HCT116 (cell line): ENCODE measurements around the gene CDKN2B-AS1. TPM values are rescaled to one million over a fixed set of nuclear protein-coding genes. Genes with fewer than 3 reads are reported as not detected.

Experiments
- ATAC-seq: fragments of 200-7000 bp; cut with Tn5 transposase; 2 replicates; pipeline ENCODE4 v1.9.1; 2020; ENCODE audit warnings: mild to moderate bottlenecking, moderate library complexity
- BruUV-seq: library from RNA; stranded (reverse); fragments of 400-500 nt; replicated peaks from 2 replicates; lab custom pipeline; 2021; lab: Mats Ljungman, UMichigan
- CTCF ChIA-PET: fragments of 300-600 bp; sonication (Branson Sonifier 250); formaldehyde crosslinking; loops from one replicate; lab custom pipeline; 2021; ENCODE audit warnings: antibody characterized with exemption; lab: Charles Lee
- POLR2A ChIA-PET: fragments of 300-600, 350-600 bp; sonication (Branson Sonifier 250); formaldehyde crosslinking; loops from one replicate; lab custom pipeline; 2021; ENCODE audit warnings: antibody characterized with exemption; lab: Charles Lee
- RAD21 ChIA-PET, 2 experiments: fragments of 300-600 bp; sonication (Branson Sonifier 250); formaldehyde crosslinking; loops; one replicate each; lab custom pipeline; 2023; ENCODE audit warnings: low total read pairs in 2 of 2; ENCODE audit not compliant: uncharacterized antibody in 2 of 2, unreplicated experiment in 2 of 2, low non-redundant PET in 1 of 2; lab: Charles Lee
- DNase-seq: peaks from one replicate; pipeline ENCODE4 v3.0.0-alpha.2; 2010; ENCODE audit warnings: low read depth, low spot score
- H2AFZ ChIP-seq: fragments of 200-600 bp; shearing (Covaris generic), sonication (generic); 2 replicates; pipeline ENCODE4 v1.6.1; 2017; ENCODE audit warnings: low read depth, mixed run types, mixed read lengths, antibody characterized with exemption, low read length; ENCODE audit not compliant: poor library complexity, severe bottlenecking
- H3K27ac ChIP-seq: 2 replicates; pipeline ENCODE4 v1.5.1; 2012; ENCODE audit warnings: low read depth, low read length
- H3K27me3 ChIP-seq: fragments of 200-600 bp; sonication (generic); 2 replicates; pipeline ENCODE4 v1.6.1; 2016; ENCODE audit warnings: mixed run types, low read length, mixed read lengths; ENCODE audit not compliant: insufficient read depth
- H3K36me3 ChIP-seq, 2 experiments: fragments of 200-500 bp in 1 of 2; fragments of 200-600 bp in 1 of 2; sonication (Bioruptor generic) in 1 of 2; sonication (generic) in 1 of 2; 2 replicates each; pipeline versions ENCODE4 v1.5.1 to v1.6.1; 2014 to 2016; ENCODE audit warnings: low read length in 2 of 2, inconsistent platforms in 1 of 2, mixed read lengths in 1 of 2, mixed run types in 1 of 2; ENCODE audit not compliant: insufficient read depth in 2 of 2, control insufficient read depth in 1 of 2
- H3K4me1 ChIP-seq, 2 experiments: fragments of 200-600 bp in 1 of 2; sonication (generic) in 1 of 2; 2 replicates each; pipeline versions ENCODE4 v1.5.1 to v1.6.1; 2012 to 2017; ENCODE audit warnings: low read length in 2 of 2, inconsistent platforms in 1 of 2, mild to moderate bottlenecking in 1 of 2, mixed read lengths in 1 of 2, mixed run types in 1 of 2, moderate library complexity in 1 of 2; ENCODE audit not compliant: insufficient read depth in 2 of 2, control insufficient read depth in 1 of 2
- H3K4me2 ChIP-seq: fragments of 200-600 bp; sonication (generic); 2 replicates; pipeline ENCODE4 v1.6.1; 2017; ENCODE audit warnings: mixed run types, low read length, mixed read lengths
- H3K4me3 ChIP-seq, 2 experiments: fragments of 200-600 bp in 1 of 2; sonication (generic) in 1 of 2; replicated peaks in 1 of 2; 2 replicates each; pipeline ENCODE4 v1.5.1; 2011 to 2016; ENCODE audit warnings: low read length in 2 of 2, control low read depth in 1 of 2, low read depth in 1 of 2, mild to moderate bottlenecking in 1 of 2, mixed read lengths in 1 of 2, mixed run types in 1 of 2
- H3K79me2 ChIP-seq: fragments of 200-600 bp; sonication (generic); 2 replicates; pipeline ENCODE4 v1.6.1; 2017; ENCODE audit warnings: mild to moderate bottlenecking, mixed run types, low read length, moderate library complexity, mixed read lengths; ENCODE audit not compliant: insufficient read depth
- H3K9ac ChIP-seq: fragments of 200-600 bp; sonication (generic); 2 replicates; pipeline ENCODE4 v1.6.1; 2016; ENCODE audit warnings: low read length, mixed read lengths
- H3K9me2 ChIP-seq: fragments of 200-600 bp; sonication (generic), shearing (Covaris generic); 2 replicates; pipeline ENCODE4 v1.6.1; 2017; ENCODE audit warnings: mixed run types, mild to moderate bottlenecking, moderate library complexity; ENCODE audit not compliant: insufficient read depth
- H3K9me3 ChIP-seq, 2 experiments: fragments of 200-500 bp in 1 of 2; fragments of 200-600 bp in 1 of 2; sonication (Bioruptor generic) in 1 of 2; sonication (generic) in 1 of 2; 2 replicates each; pipeline ENCODE4 v1.6.1; 2014 to 2017; ENCODE audit warnings: low read length in 2 of 2, mixed read lengths in 2 of 2, inconsistent platforms in 1 of 2, low read depth in 1 of 2, mild to moderate bottlenecking in 1 of 2, mixed run types in 1 of 2, moderate library complexity in 1 of 2; ENCODE audit not compliant: control insufficient read depth in 1 of 2, insufficient read depth in 1 of 2
- H4K20me1 ChIP-seq: fragments of 200-600 bp; sonication (generic), shearing (Covaris generic); 2 replicates; pipeline ENCODE4 v1.6.1; 2017; ENCODE audit warnings: mixed run types, mild to moderate bottlenecking, moderate library complexity; ENCODE audit not compliant: insufficient read depth
- ATF3 ChIP-seq: IDR thresholded peaks from 2 replicates; pipeline ENCODE4 v1.6.1; 2012
- EZH2 ChIP-seq: fragments of 200-600 bp; sonication (generic); IDR thresholded peaks from 2 replicates; pipeline ENCODE4 v1.6.1; 2017; ENCODE audit warnings: antibody characterized with exemption, mixed run types
- EZH2phosphoT487 ChIP-seq: fragments of 200-600 bp; IDR thresholded peaks from 2 replicates; pipeline ENCODE4 v1.6.1; 2018; ENCODE audit warnings: antibody characterized with exemption, borderline replicate concordance
- FOSL1 ChIP-seq: IDR thresholded peaks from 2 replicates; pipeline ENCODE4 v1.6.1; 2012; ENCODE audit warnings: low read depth
- POLR2A ChIP-seq: IDR thresholded peaks from 2 replicates; pipeline ENCODE4 v1.7.0; 2011; ENCODE audit warnings: borderline replicate concordance; ENCODE audit not compliant: insufficient read depth, insufficient read length; ENCODE audit errors: extremely low read depth
- POLR2AphosphoS5 ChIP-seq: IDR thresholded peaks from 2 replicates; pipeline ENCODE4 v1.6.1; 2011; ENCODE audit warnings: mild to moderate bottlenecking, low read depth, low read length, moderate library complexity
- SIN3A ChIP-seq: IDR thresholded peaks from 2 replicates; pipeline ENCODE4 v1.6.1; 2012; ENCODE audit warnings: low read depth
- SP1 ChIP-seq: IDR thresholded peaks from 2 replicates; pipeline ENCODE4 v1.6.1; 2012; ENCODE audit warnings: low read depth
- TCF7L2 ChIP-seq: IDR thresholded peaks from 2 replicates; pipeline ENCODE4 v1.7.0; 2011; ENCODE audit warnings: borderline replicate concordance, inconsistent platforms; ENCODE audit not compliant: insufficient read depth, insufficient read length; ENCODE audit errors: extremely low read depth
- YY1 ChIP-seq: IDR thresholded peaks from 2 replicates; pipeline ENCODE4 v1.6.1; 2011; ENCODE audit warnings: low read length, low read depth, moderate library complexity, mild to moderate bottlenecking; ENCODE audit not compliant: insufficient replicate concordance; ENCODE audit errors: extremely low read depth
- ZBTB33 ChIP-seq: IDR thresholded peaks from 2 replicates; pipeline ENCODE4 v1.6.1; 2011; ENCODE audit warnings: mild to moderate bottlenecking, low read length, moderate library complexity; ENCODE audit not compliant: insufficient replicate concordance; ENCODE audit errors: extremely low read depth
- ZFX ChIP-seq: fragments of 450-650 bp; IDR thresholded peaks from 2 replicates; pipeline ENCODE4 v1.6.1; 2017
- ZNF274 ChIP-seq: fragments of 200-500 bp; sonication (Bioruptor generic); IDR thresholded peaks from 2 replicates; pipeline ENCODE4 v1.6.1; 2014; ENCODE audit warnings: mild to moderate bottlenecking, low read depth, low read length, inconsistent platforms
- intact Hi-C: fragments of 100-400 bp; cut with micrococcal nuclease; formaldehyde crosslinking; loops from 2 replicates; pipeline ENCODE4 v1.10.0; 2022
- total RNA-seq: library from RNA; stranded (reverse); gene quantifications from one replicate; pipeline ENCODE4 v1.2.1, GENCODE V29; 2021; ENCODE audit not compliant: unreplicated experiment
- TF ChIP-seq, protein P1 (sequence below): IDR thresholded peaks from 2 replicates; pipeline ENCODE4 v1.6.1; 2012; ENCODE audit warnings: low read depth

CDKN2B-AS1 gene
- total RNA-seq, 1 experiment from 2014 or later: 1.7 TPM

GRCh38 chr9:21974343-21974721 lies 20.3 kb upstream of the CDKN2B-AS1 start:
- BruUV-seq: TSS peak; percentile 40
- peak; percentile 37 for ATAC-seq
- ChIA-PET POLR2A (no interaction called here), CTCF (no interaction called here), RAD21 (no interaction called here)
- Histone ChIP-seq H3K4me1 (peaks cover 0 to 11% of the 10 kb centered on the region in 2 experiments; a peak in 2 of 4 replicates), H3K79me2 (peaks cover 51% of the 10 kb centered on the region), H4K20me1 (no peaks in the 10 kb centered on the region), H3K36me3 (peaks cover 0 to 14% of the 10 kb centered on the region in 2 experiments; a peak in 1 of 4 replicates), H3K27me3 (no peaks in the 10 kb centered on the region), H3K4me2 (peak overlapping the region; percentile 86), H2AFZ (no peak overlapping the region), H3K9ac (peak overlapping the region; percentile 85), H3K4me3 (peak overlapping the region; percentile 57 to 70), H3K27ac (peak overlapping the region; percentile 74), H3K9me2 (no peaks in the 10 kb centered on the region), H3K9me3 (no peaks in the 10 kb centered on the region)
- TF ChIP-seq POLR2A (no peak), SP1 (0 out of 2 replicates have a peak, but pooled peaks have one; percentile 13), FOSL1 (no peak)
- no peak for DNase-seq
- intact Hi-C loops: no loop called here

- CTCF ChIA-PET: no interaction called here
- Histone ChIP-seq H3K4me2 (peak overlapping the region; percentile 86), H3K9ac (peak overlapping the region; percentile 85), H2AFZ (no peak overlapping the region), H3K9me2 (no peaks in the 10 kb centered on the region), H3K9me3 (no peaks in the 10 kb centered on the region), H4K20me1 (no peaks in the 10 kb centered on the region), H3K4me3 (peak overlapping the region; percentile 57 to 70), H3K36me3 (peaks cover 0 to 11% of the 10 kb centered on the region in 2 experiments; a peak in 1 of 4 replicates), H3K27ac (peak overlapping the region; percentile 74), H3K4me1 (peaks cover 0 to 11% of the 10 kb centered on the region in 2 experiments; a peak in 2 of 4 replicates), H3K79me2 (peaks cover 51% of the 10 kb centered on the region), H3K27me3 (no peaks in the 10 kb centered on the region)
- peak; percentile 86 for ATAC-seq
- DNase-seq: peak; percentile 29
- POLR2A ChIA-PET: no interaction called here
- RAD21 ChIA-PET: no interaction called here
- intact Hi-C loops: no loop called here
- no TSS peak for BruUV-seq
- TF ChIP-seq YY1 (no peak), TCF7L2 (no peak), EZH2 (no peak), ATF3 (no peak), SIN3A (0 out of 2 replicates have a peak, but pooled peaks have one; percentile 56), ZBTB33 (no peak), ZFX (no peak), POLR2AphosphoS5 (peak; percentile 52), SP1 (0 out of 2 replicates have a peak, but pooled peaks have one; percentile 5), EZH2phosphoT487 (no peak), ZNF274 (no peak)
- TF ChIP-seq, protein P1, sequence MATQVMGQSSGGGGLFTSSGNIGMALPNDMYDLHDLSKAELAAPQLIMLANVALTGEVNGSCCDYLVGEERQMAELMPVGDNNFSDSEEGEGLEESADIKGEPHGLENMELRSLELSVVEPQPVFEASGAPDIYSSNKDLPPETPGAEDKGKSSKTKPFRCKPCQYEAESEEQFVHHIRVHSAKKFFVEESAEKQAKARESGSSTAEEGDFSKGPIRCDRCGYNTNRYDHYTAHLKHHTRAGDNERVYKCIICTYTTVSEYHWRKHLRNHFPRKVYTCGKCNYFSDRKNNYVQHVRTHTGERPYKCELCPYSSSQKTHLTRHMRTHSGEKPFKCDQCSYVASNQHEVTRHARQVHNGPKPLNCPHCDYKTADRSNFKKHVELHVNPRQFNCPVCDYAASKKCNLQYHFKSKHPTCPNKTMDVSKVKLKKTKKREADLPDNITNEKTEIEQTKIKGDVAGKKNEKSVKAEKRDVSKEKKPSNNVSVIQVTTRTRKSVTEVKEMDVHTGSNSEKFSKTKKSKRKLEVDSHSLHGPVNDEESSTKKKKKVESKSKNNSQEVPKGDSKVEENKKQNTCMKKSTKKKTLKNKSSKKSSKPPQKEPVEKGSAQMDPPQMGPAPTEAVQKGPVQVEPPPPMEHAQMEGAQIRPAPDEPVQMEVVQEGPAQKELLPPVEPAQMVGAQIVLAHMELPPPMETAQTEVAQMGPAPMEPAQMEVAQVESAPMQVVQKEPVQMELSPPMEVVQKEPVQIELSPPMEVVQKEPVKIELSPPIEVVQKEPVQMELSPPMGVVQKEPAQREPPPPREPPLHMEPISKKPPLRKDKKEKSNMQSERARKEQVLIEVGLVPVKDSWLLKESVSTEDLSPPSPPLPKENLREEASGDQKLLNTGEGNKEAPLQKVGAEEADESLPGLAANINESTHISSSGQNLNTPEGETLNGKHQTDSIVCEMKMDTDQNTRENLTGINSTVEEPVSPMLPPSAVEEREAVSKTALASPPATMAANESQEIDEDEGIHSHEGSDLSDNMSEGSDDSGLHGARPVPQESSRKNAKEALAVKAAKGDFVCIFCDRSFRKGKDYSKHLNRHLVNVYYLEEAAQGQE: no peak
Measured at GRCh38 chr9:21974722-21975409, 19.7 kb upstream of the CDKN2B-AS1 start.
